GM12878 (cell line): Measurements from ENCODE around the gene CLCNKB. TPM values are rescaled to one million over a fixed set of nuclear protein-coding genes. Genes with fewer than 3 reads are reported as not detected.

Source experiments
- ATAC-seq: fragments of 200-7000 bp; cut with Tn5 transposase; 3 replicates; pipeline ENCODE4 v1.9.1; 2020; ENCODE audit warnings: mild to moderate bottlenecking, moderate library complexity
- Bru-seq: library from RNA; stranded (reverse); fragments of 400-500 nt; gene quantifications from one replicate; lab custom pipeline; 2021; lab: Mats Ljungman, UMichigan
- BruChase-seq, 2 experiments: library from RNA; stranded (reverse); fragments of 400-500 nt; gene quantifications; one replicate each; lab custom pipeline; 2021; lab: Mats Ljungman, UMichigan
- BruUV-seq: library from RNA; stranded (reverse); fragments of 400-500 nt; replicated peaks from 2 replicates; lab custom pipeline; 2021; lab: Mats Ljungman, UMichigan
- CTCF ChIA-PET: fragments of 300-600 bp; sonication (Branson Sonifier 250); formaldehyde crosslinking; extraction: SDS; loops from one replicate; lab custom pipeline; 2021; ENCODE audit warnings: inconsistent platforms; lab: Yijun Ruan, JAX
- POLR2A ChIA-PET: fragments of 350-600 bp; formaldehyde crosslinking; extraction: SDS; loops from one replicate; lab custom pipeline; 2021; ENCODE audit warnings: inconsistent platforms; lab: Charles Lee
- RAD21 ChIA-PET: fragments of 300-600 bp; sonication (Branson Sonifier 250); formaldehyde crosslinking; loops from one replicate; lab custom pipeline; 2023; ENCODE audit warnings: antibody characterized with exemption; ENCODE audit not compliant: unreplicated experiment; lab: Charles Lee
- SMC1A ChIA-PET: fragments of 300-600 bp; sonication (Branson Sonifier 250); formaldehyde crosslinking; loops from one replicate; lab custom pipeline; 2023; ENCODE audit not compliant: unreplicated experiment, uncharacterized antibody; lab: Charles Lee
- DNase-seq: peaks from one replicate; pipeline ENCODE4 v3.0.0-alpha.2; 2011; ENCODE audit warnings: low read depth, low spot score
- FAIRE-seq: peaks from 3 replicates; lab custom pipeline; 2011; peaks lifted over from hg19 to GRCh38; lab: Jason Lieb, UNC
- H2AFZ ChIP-seq: 2 replicates; pipeline ENCODE4 v1.6.0; 2011; ENCODE audit warnings: low read depth, low read length, control low read depth; ENCODE audit not compliant: control insufficient read depth
- H3K27ac ChIP-seq: 2 replicates; pipeline ENCODE4 v1.5.1; 2011; ENCODE audit warnings: control low read depth; ENCODE audit not compliant: control insufficient read depth, insufficient read depth
- H3K27me3 ChIP-seq, 2 experiments: replicated peaks in 1 of 2; 2 replicates each; pipeline versions ENCODE4 v1.6.0 to v1.6.1; 2011; ENCODE audit warnings: low read length in 1 of 2; ENCODE audit not compliant: control insufficient read depth in 2 of 2, insufficient read depth in 2 of 2
- H3K36me3 ChIP-seq, 2 experiments: 2 replicates each; pipeline ENCODE4 v1.5.1; 2011; ENCODE audit warnings: low read length in 1 of 2; ENCODE audit not compliant: control insufficient read depth in 2 of 2, insufficient read depth in 2 of 2
- H3K4me1 ChIP-seq: 2 replicates; pipeline ENCODE4 v1.6.1; 2011; ENCODE audit warnings: mild to moderate bottlenecking, low read length, moderate library complexity, mixed read lengths; ENCODE audit not compliant: control insufficient read depth, insufficient read depth
- H3K4me2 ChIP-seq: 2 replicates; pipeline ENCODE4 v1.6.0; 2011; ENCODE audit warnings: control low read depth; ENCODE audit not compliant: control insufficient read depth, insufficient read depth
- H3K4me3 ChIP-seq: fragments of 200-600 bp; sonication (generic); 2 replicates; pipeline ENCODE4 v1.5.1; 2016
- H3K79me2 ChIP-seq: 2 replicates; pipeline ENCODE4 v1.6.0; 2011; ENCODE audit warnings: low read length; ENCODE audit not compliant: control insufficient read depth, insufficient read depth
- H3K9ac ChIP-seq: 2 replicates; pipeline ENCODE4 v1.8.0; 2011; ENCODE audit warnings: low read length, control low read depth, mixed read lengths; ENCODE audit not compliant: control insufficient read depth, insufficient read depth
- H3K9me3 ChIP-seq: replicated peaks from 3 replicates; pipeline ENCODE4 v1.5.1; 2011; ENCODE audit warnings: mild to moderate bottlenecking, low read length; ENCODE audit not compliant: control insufficient read depth, insufficient read depth
- H4K20me1 ChIP-seq: 2 replicates; pipeline ENCODE4 v1.6.0; 2011; ENCODE audit not compliant: control insufficient read depth, insufficient read depth
- BMI1 ChIP-seq: fragments of 450-650 bp; IDR thresholded peaks from 2 replicates; pipeline ENCODE4 v1.6.1; 2016; ENCODE audit warnings: mild to moderate bottlenecking, moderate library complexity, borderline replicate concordance
- MEF2B ChIP-seq: fragments of 450-650 bp; IDR thresholded peaks from 2 replicates; pipeline ENCODE4 v1.6.1; 2018; ENCODE audit warnings: mild to moderate bottlenecking, moderate library complexity; ENCODE audit not compliant: partially characterized antibody, poor library complexity, severe bottlenecking
- MXI1 ChIP-seq: fragments of 150-350 bp; IDR thresholded peaks from 2 replicates; pipeline ENCODE4 v1.6.1; 2011; ENCODE audit warnings: low read depth, mild to moderate bottlenecking, inconsistent platforms, low read length, improper control_type of control experiment
- NFYA ChIP-seq: IDR thresholded peaks from 2 replicates; pipeline ENCODE4 v1.6.1; 2011; ENCODE audit warnings: low read depth, mild to moderate bottlenecking, low read length, improper control_type of control experiment, borderline replicate concordance
- YY1 ChIP-seq: IDR thresholded peaks from 2 replicates; pipeline ENCODE4 v1.6.1; 2011; ENCODE audit warnings: low read depth, mild to moderate bottlenecking, low read length
- ZNF384 ChIP-seq: IDR thresholded peaks from 2 replicates; pipeline ENCODE4 v1.6.1; 2012; ENCODE audit warnings: low read depth, mild to moderate bottlenecking, low read length, improper control_type of control experiment, borderline replicate concordance
- WGBS: methylation state at CpG from one replicate; pipeline ENCODE4 v1.1.6; 2016; ENCODE audit warnings: low lambda C conversion rate; ENCODE audit not compliant: insufficient replicate concordance, insufficient coverage; ENCODE audit errors: missing lambda C conversion rate; 5-methylcytosine and 5-hydroxymethylcytosine counted together
- in situ Hi-C: fragments of 300-500 bp; cut with MboI; formaldehyde crosslinking; loops from 9 replicates; pipeline ENCODE4 v1.14.3; 2018; ENCODE audit warnings: mixed read lengths
- intact Hi-C: fragments of 100-400 bp; cut with micrococcal nuclease; formaldehyde crosslinking; loops from one replicate; pipeline ENCODE4 v1.14.2; 2022; ENCODE audit not compliant: unreplicated experiment
- long read RNA-seq, 2 experiments: library from polyadenylated mRNA; unstranded; transcript quantifications; one replicate each; pipeline ENCODE4 v2.0.0, GENCODE V29; 2019 to 2020
- polyA minus RNA-seq, 3 experiments: library from RNA; depleted of rRNA, polyadenylated mRNA; stranded (reverse); fragments of >200 nt; gene quantifications; 2 replicates each; pipeline ENCODE4 v1.2.3, GENCODE V29; 2011
- polyA plus RNA-seq, 11 experiments: library from polyadenylated mRNA; depleted of rRNA in 4 of 11; unstranded in 6 of 11; stranded (reverse) in 5 of 11; fragments of >200 nt; fragmentation: Nextera tagmentation in 4 of 11; fragmentation: Illumina TruSeq in 1 of 11; extraction: Ambion mirVana in 4 of 11; extraction: Trizol in 1 of 11; gene quantifications; 1 replicate in 1 of 11; 2 replicates in 10 of 11; pipeline versions ENCODE4 v1.2.1 to v1.2.3, GENCODE V29; 2011 to 2016; ENCODE audit warnings: inconsistent platforms in 2 of 11, missing spikeins in 2 of 11, low read depth in 1 of 11
- total RNA-seq, 4 experiments: library from RNA; depleted of rRNA in 3 of 4; stranded (reverse); fragments of >200 nt in 3 of 4; fragmentation: Illumina TruSeq in 1 of 4; extraction: Trizol in 1 of 4; gene quantifications; 2 replicates each; pipeline versions ENCODE4 v1.2.1 to v1.2.3, GENCODE V29; 2013 to 2021
- TF ChIP-seq, protein P1 (sequence below): IDR thresholded peaks from 2 replicates; pipeline ENCODE4 v1.6.1; 2012; ENCODE audit warnings: low read depth, low read length, improper control_type of control experiment

CLCNKB gene
- total RNA-seq (2013; cell fraction: nucleolus; rRNA removed), result not detected in 2 replicates
- total RNA-seq (2014; rRNA removed) (not detected in 2 replicates), total RNA-seq (2014; rRNA removed; fragmentation: Illumina TruSeq; extraction: Trizol) (not detected in 2 replicates), total RNA-seq (2021) (not detected in 2 replicates), polyA plus RNA-seq (2011; rRNA removed) (not detected in 2 replicates), polyA plus RNA-seq (2014; fragmentation: Illumina TruSeq; extraction: Trizol) (not detected in 2 replicates), polyA plus RNA-seq (2014; fragmentation: Nextera tagmentation; extraction: Ambion mirVana) (under 1 TPM in 1 of 2 experiments, not detected in 1; 0.05 TPM), polyA plus RNA-seq (2014; rRNA removed) (not detected in 2 replicates), polyA plus RNA-seq (2016; fragmentation: Nextera tagmentation; extraction: Ambion mirVana) (not detected), polyA minus RNA-seq (2011; rRNA and poly(A)+ RNA removed) (not detected in 2 replicates), Bru-seq, nascent RNA (not detected), BruChase-seq, experiment 1, labeled RNA remaining after a 6-hour chase (percentile 17 among the genes with signal in this experiment), BruChase-seq, experiment 2, labeled RNA remaining after a 2-hour chase (not detected)
- not detected for polyA plus RNA-seq (2011; ENCODE audit: low read depth)
- polyA plus RNA-seq (2011; cell fraction: cytosol; rRNA removed), result not detected in 2 replicates
- not detected in 2 replicates for polyA plus RNA-seq (2011; cell fraction: nucleus; rRNA removed)
- not detected in 2 replicates for polyA plus RNA-seq (2012)
- not detected in 2 replicates for polyA minus RNA-seq (2011; cell fraction: cytosol; rRNA and poly(A)+ RNA removed)
- not detected in 2 replicates for polyA minus RNA-seq (2011; cell fraction: nucleus; rRNA and poly(A)+ RNA removed)
- long read RNA-seq, experiment 1, result 0 reads
- long read RNA-seq, experiment 2, result 0 reads

- Histone ChIP-seq H4K20me1 (no peaks in the 10 kb centered on the region), H3K27me3 (no peaks in the 10 kb centered on the region; a peak in 2 of 4 replicates), H3K79me2 (no peaks in the 10 kb centered on the region), H3K9ac (no peak within 1 kb of the TSS), H2AFZ (no peak within 1 kb of the TSS), H3K4me2 (no peak within 1 kb of the TSS), H3K9me3 (no peaks in the 10 kb centered on the region), H3K36me3 (no peaks in the 10 kb centered on the region), H3K27ac (no peak within 1 kb of the TSS), H3K4me1 (no peaks in the 10 kb centered on the region), H3K4me3 (no peak within 1 kb of the TSS)
- no TSS peak for BruUV-seq
- ChIA-PET SMC1A (no interaction called here), RAD21 (interaction anchor here (0.6 kb wide), 1 partner anchor 88 kb away, joined by 3 read pairs; no protein-coding TSS in a partner anchor), CTCF (interaction anchor here (0.6 to 1.9 kb wide), 3 partner anchors 10 to 228 kb away, joined by 3 to 5 read pairs (median 3); no protein-coding TSS in a partner anchor), POLR2A (no interaction called here)
- in situ Hi-C loops (no loop called here), intact Hi-C loops (no loop called here)
- WGBS, result 28% methylated on average over 6 of the region's 7 CpGs
- FAIRE-seq (no peak), ATAC-seq (no peak), DNase-seq (no peak)
- TF ChIP-seq YY1, result no peak
- no peak for TF ChIP-seq NFYA
- no peak for TF ChIP-seq MXI1
- TF ChIP-seq MEF2B, result no peak
- TF ChIP-seq BMI1, result no peak
- TF ChIP-seq, protein P1, sequence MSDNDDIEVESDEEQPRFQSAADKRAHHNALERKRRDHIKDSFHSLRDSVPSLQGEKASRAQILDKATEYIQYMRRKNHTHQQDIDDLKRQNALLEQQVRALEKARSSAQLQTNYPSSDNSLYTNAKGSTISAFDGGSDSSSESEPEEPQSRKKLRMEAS, result no peak
- no peak for TF ChIP-seq ZNF384
Observed at GRCh38 chr1:16043521-16043920, at the start of gene CLCNKB. Gene CLCNKB (plus strand): TSS chr1:16043782. CDS start chr1:16044493, 711 bp downstream.
